Loucy (cell line): ENCODE results near the gene PEG3.
"Not testable (repeated sequence)": the region's sequence is repeated elsewhere in the genome, so short reads cannot be mapped to it uniquely, and the experiment has no call there.

Experiments used
- H2AFZ ChIP-seq: fragments of 200-600 bp; sonication (generic); 2 replicates; pipeline ENCODE4 v1.6.0; 2016; ENCODE audit warnings: antibody characterized with exemption, mild to moderate bottlenecking, low read length, moderate library complexity
- H3F3A ChIP-seq: fragments of 200-600 bp; 2 replicates; pipeline ENCODE4 v1.6.0; 2016; ENCODE audit warnings: antibody characterized with exemption, low read depth, mild to moderate bottlenecking
- H3K27me3 ChIP-seq: fragments of 200-600 bp; sonication (generic); 2 replicates; pipeline ENCODE4 v1.6.1; 2014; ENCODE audit warnings: low read length, mild to moderate bottlenecking; ENCODE audit not compliant: insufficient read depth, poor library complexity, severe bottlenecking
- H3K36me3 ChIP-seq: fragments of 200-600 bp; sonication (generic); 2 replicates; pipeline ENCODE4 v1.6.1; 2016; ENCODE audit warnings: low read length; ENCODE audit not compliant: insufficient read depth
- H3K4me1 ChIP-seq: fragments of 200-600 bp; sonication (generic); 2 replicates; pipeline ENCODE4 v1.5.1; 2014; ENCODE audit warnings: low read length, mild to moderate bottlenecking; ENCODE audit not compliant: insufficient read depth, poor library complexity, severe bottlenecking
- H3K4me2 ChIP-seq: fragments of 200-600 bp; sonication (generic); 2 replicates; pipeline ENCODE4 v1.6.0; 2014; ENCODE audit warnings: antibody characterized with exemption, low read length, low read depth, mild to moderate bottlenecking; ENCODE audit not compliant: poor library complexity, severe bottlenecking
- H3K4me3 ChIP-seq: fragments of 200-600 bp; sonication (generic); 2 replicates; pipeline ENCODE4 v1.5.1; 2014; ENCODE audit warnings: low read length, mild to moderate bottlenecking, mixed read lengths; ENCODE audit not compliant: poor library complexity, severe bottlenecking
- H3K79me2 ChIP-seq: fragments of 200-600 bp; sonication (generic); 2 replicates; pipeline ENCODE4 v1.6.1; 2014; ENCODE audit warnings: low read length; ENCODE audit not compliant: insufficient read depth
- H3K9ac ChIP-seq: fragments of 200-600 bp; sonication (generic); 2 replicates; pipeline ENCODE4 v1.6.0; 2014; ENCODE audit warnings: mild to moderate bottlenecking, low read depth, low read length, moderate library complexity; ENCODE audit not compliant: poor library complexity, severe bottlenecking
- H3K9me2 ChIP-seq: fragments of 200-600 bp; sonication (generic); replicated peaks from 2 replicates; pipeline ENCODE4 v1.6.1; 2016; ENCODE audit warnings: low read depth, low read length, mixed read lengths
- H3K9me3 ChIP-seq: fragments of 200-600 bp; sonication (generic); 2 replicates; pipeline ENCODE4 v1.6.1; 2014; ENCODE audit warnings: mild to moderate bottlenecking, antibody characterized with exemption, low read length, low read depth; ENCODE audit not compliant: insufficient read depth
- H4K20me1 ChIP-seq: fragments of 200-600 bp; sonication (generic); 2 replicates; pipeline ENCODE4 v1.6.0; 2014; ENCODE audit warnings: antibody characterized with exemption, low read length, mild to moderate bottlenecking; ENCODE audit not compliant: insufficient read depth, poor library complexity, severe bottlenecking
- EZH2phosphoT487 ChIP-seq: fragments of 200-600 bp; IDR thresholded peaks from 2 replicates; pipeline ENCODE4 v1.6.1; 2018; ENCODE audit warnings: antibody characterized with exemption, mild to moderate bottlenecking, moderate library complexity, borderline replicate concordance
- TF ChIP-seq, protein P1 (sequence below): fragments of 200-600 bp; sonication (generic); conservative IDR thresholded peaks from 2 replicates; pipeline ENCODE4 v1.5.1; 2014; ENCODE audit warnings: mild to moderate bottlenecking, antibody characterized with exemption, low read length

Gene PEG3

GRCh38 chr19:56862741-56863140 lies 22.2 kb upstream of the PEG3 start:
- Histone ChIP-seq H3K4me3 (no peak overlapping the region), H3F3A (no peaks in the 10 kb centered on the region), H3K9ac (no peak overlapping the region), H3K4me1 (no peaks in the 10 kb centered on the region), H3K4me2 (no peak overlapping the region), H3K79me2 (no peaks in the 10 kb centered on the region), H3K27me3 (no peaks in the 10 kb centered on the region), H3K9me3 (no peaks in the 10 kb centered on the region), H3K36me3 (no peaks in the 10 kb centered on the region), H4K20me1 (no peaks in the 10 kb centered on the region), H2AFZ (no peak overlapping the region), H3K9me2 (no peaks in the 10 kb centered on the region)
- TF ChIP-seq EZH2phosphoT487: no peak
- TF ChIP-seq, protein P1, sequence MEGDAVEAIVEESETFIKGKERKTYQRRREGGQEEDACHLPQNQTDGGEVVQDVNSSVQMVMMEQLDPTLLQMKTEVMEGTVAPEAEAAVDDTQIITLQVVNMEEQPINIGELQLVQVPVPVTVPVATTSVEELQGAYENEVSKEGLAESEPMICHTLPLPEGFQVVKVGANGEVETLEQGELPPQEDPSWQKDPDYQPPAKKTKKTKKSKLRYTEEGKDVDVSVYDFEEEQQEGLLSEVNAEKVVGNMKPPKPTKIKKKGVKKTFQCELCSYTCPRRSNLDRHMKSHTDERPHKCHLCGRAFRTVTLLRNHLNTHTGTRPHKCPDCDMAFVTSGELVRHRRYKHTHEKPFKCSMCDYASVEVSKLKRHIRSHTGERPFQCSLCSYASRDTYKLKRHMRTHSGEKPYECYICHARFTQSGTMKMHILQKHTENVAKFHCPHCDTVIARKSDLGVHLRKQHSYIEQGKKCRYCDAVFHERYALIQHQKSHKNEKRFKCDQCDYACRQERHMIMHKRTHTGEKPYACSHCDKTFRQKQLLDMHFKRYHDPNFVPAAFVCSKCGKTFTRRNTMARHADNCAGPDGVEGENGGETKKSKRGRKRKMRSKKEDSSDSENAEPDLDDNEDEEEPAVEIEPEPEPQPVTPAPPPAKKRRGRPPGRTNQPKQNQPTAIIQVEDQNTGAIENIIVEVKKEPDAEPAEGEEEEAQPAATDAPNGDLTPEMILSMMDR: no peak

GRCh38 chr19:56860409-56860808 lies 19.9 kb upstream of the PEG3 start:
- not testable (repeated sequence) for H3K9ac ChIP-seq, H3K4me1 ChIP-seq, H3K9me2 ChIP-seq, H3K9me3 ChIP-seq, H3K36me3 ChIP-seq, H2AFZ ChIP-seq, H3K27me3 ChIP-seq, H4K20me1 ChIP-seq, H3K4me3 ChIP-seq, H3F3A ChIP-seq, H3K79me2 ChIP-seq, H3K4me2 ChIP-seq

DNA sequence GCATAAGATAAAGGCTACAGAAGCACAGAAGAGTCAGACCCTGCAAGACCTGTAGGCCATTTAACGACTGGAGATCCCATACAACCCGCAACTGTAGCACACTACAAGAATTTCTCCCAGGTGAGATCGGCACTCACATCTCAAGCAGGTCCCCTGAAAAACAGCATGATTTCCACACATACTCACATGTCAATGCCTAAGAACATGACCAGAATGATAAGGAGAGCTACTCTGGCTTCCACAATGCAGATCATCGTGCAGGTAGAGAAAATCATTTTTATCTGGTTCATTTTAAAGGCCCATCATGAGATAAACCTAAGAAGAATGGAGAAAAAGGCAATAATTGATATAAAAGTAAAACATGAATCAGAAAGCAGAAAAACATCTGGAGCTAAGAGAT lies 17.5 kb upstream of the PEG3 start:
- Histone ChIP-seq H3K27me3 (no peaks in the 10 kb centered on the region), H3F3A (no peaks in the 10 kb centered on the region), H4K20me1 (no peaks in the 10 kb centered on the region), H2AFZ (no peak overlapping the region), H3K79me2 (no peaks in the 10 kb centered on the region), H3K4me1 (no peaks in the 10 kb centered on the region), H3K9ac (no peak overlapping the region), H3K36me3 (no peaks in the 10 kb centered on the region), H3K9me3 (no peaks in the 10 kb centered on the region; the same call in 1 of the 2 replicates), H3K9me2 (no peaks in the 10 kb centered on the region), H3K4me3 (no peak overlapping the region), H3K4me2 (no peak overlapping the region)
- no peak for TF ChIP-seq EZH2phosphoT487
- TF ChIP-seq, protein P1: no peak

- H3K4me2 ChIP-seq: no peak overlapping the region
- H3K27me3 ChIP-seq: no peaks in the 10 kb centered on the region
- TF ChIP-seq EZH2phosphoT487: no peak
- TF ChIP-seq, protein P1: no peak
- H3F3A ChIP-seq: no peaks in the 10 kb centered on the region
- H2AFZ ChIP-seq: no peak overlapping the region
- no peaks in the 10 kb centered on the region for H3K79me2 ChIP-seq
- no peaks in the 10 kb centered on the region for H4K20me1 ChIP-seq
- no peaks in the 10 kb centered on the region for H3K4me1 ChIP-seq
- no peak overlapping the region for H3K9ac ChIP-seq
- H3K4me3 ChIP-seq: no peak overlapping the region
- H3K36me3 ChIP-seq: no peaks in the 10 kb centered on the region
- no peaks in the 10 kb centered on the region; the same call in 1 of the 2 replicates for H3K9me3 ChIP-seq
- H3K9me2 ChIP-seq: no peaks in the 10 kb centered on the region
These were observed 16.3 kb upstream of the PEG3 start for GRCh38 chr19:56856822-56857221.

DNA sequence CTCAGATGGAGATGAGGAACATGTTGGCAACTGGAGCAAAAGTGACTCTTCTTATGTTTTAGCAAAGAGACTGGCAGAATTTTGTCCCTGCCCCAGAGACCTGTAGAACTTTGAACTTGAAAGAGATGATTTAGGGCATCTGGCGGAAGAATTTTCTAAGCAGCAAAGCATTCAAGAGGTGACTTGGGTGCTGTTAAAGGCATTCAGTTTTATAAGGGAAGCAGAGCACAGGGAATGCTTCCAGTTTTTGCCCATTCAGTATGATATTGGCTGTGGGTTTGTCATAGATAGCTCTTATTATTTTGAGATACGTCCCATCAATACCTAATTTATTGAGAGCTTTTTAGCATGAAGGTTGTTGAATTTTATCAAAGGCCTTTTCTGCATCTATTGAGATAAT lies 11.8 kb upstream of the PEG3 start:
- not testable (repeated sequence) for H3K4me3 ChIP-seq, H3F3A ChIP-seq, H3K9me3 ChIP-seq, H4K20me1 ChIP-seq, H3K4me1 ChIP-seq, H3K79me2 ChIP-seq, H3K36me3 ChIP-seq, H3K27me3 ChIP-seq, H2AFZ ChIP-seq, H3K9me2 ChIP-seq, H3K4me2 ChIP-seq, H3K9ac ChIP-seq
